ENCODE measurements around the gene ZP1. TPM values are rescaled to one million over a fixed set of nuclear protein-coding genes. Genes with fewer than 3 reads are reported as not detected.

The ZP1 gene
- total RNA-seq, 1 experiment from 2014 or later, result not detected

- CTCF ChIA-PET, result interaction anchor here (1.6 kb wide), 1 partner anchor 51 kb away, joined by 6 read pairs; no protein-coding TSS in a partner anchor
- no peaks in the 10 kb centered on the region for H3K9me3 ChIP-seq
- no TSS peak for BruUV-seq (replicated peaks)
Observed at GRCh38 chr11:60836866-60837515, 30.4 kb upstream of the ZP1 start.

GRCh38 chr11:60838132-60838531, 29.2 kb upstream of the ZP1 start:
- POLR2A ChIA-PET, result no interaction called here
- H3K4me3 ChIP-seq (ENCODE audit: low read depth, low read length), result no peak overlapping the region
- peaks cover 17% of the 10 kb centered on the region for H3K36me3 Mint-ChIP-seq (ENCODE audit: insufficient read depth, unreplicated experiment)
- H3K4me1 Mint-ChIP-seq (ENCODE audit: low read depth, unreplicated experiment), result peaks cover 6% of the 10 kb centered on the region
- no peak for DNase-seq
- no peaks in the 10 kb centered on the region for H3K27me3 Mint-ChIP-seq (ENCODE audit: insufficient read depth, unreplicated experiment)
- intact Hi-C loops (cut with micrococcal nuclease; ENCODE audit: unreplicated experiment), result no loop called here
- H3K27ac Mint-ChIP-seq (ENCODE audit: unreplicated experiment), result no peak overlapping the region
- H3K36me3 ChIP-seq (ENCODE audit: control insufficient read depth, insufficient read depth, low read length), result no peaks in the 10 kb centered on the region
- H3K27me3 ChIP-seq (replicated peaks; ENCODE audit: control insufficient read depth, insufficient read depth, low read length), result no peaks in the 10 kb centered on the region
- CTCF ChIA-PET, result interaction anchor here (1.6 kb wide), 1 partner anchor 49 kb away, joined by 6 read pairs; no protein-coding TSS in a partner anchor
- TF ChIP-seq CTCF (IDR thresholded peaks at IDR 0.05; ENCODE audit: insufficient read depth in 1 of 2, low read depth in 1 of 2, low read length in 1 of 2, severe bottlenecking in 1 of 2, unreplicated experiment in 1 of 2), result no peak
- no TSS peak for BruUV-seq (replicated peaks)
- no peak overlapping the region for H3K4me3 Mint-ChIP-seq (ENCODE audit: unreplicated experiment)
- H3K9me3 ChIP-seq, result no peaks in the 10 kb centered on the region
- H3K9me3 Mint-ChIP-seq (ENCODE audit: unreplicated experiment), result no peaks in the 10 kb centered on the region
- no peaks in the 10 kb centered on the region for H3K4me1 ChIP-seq

More at GRCh38 chr11:60836866-60837515, 30.4 kb upstream of the ZP1 start:
- intact Hi-C loops (cut with micrococcal nuclease; ENCODE audit: unreplicated experiment), result no loop called here
- POLR2A ChIA-PET, result no interaction called here
- Mint-ChIP-seq H3K9me3 (ENCODE audit: unreplicated experiment) (no peaks in the 10 kb centered on the region), H3K4me3 (ENCODE audit: unreplicated experiment) (no peak overlapping the region), H3K4me1 (ENCODE audit: low read depth, unreplicated experiment) (peaks cover 6% of the 10 kb centered on the region), H3K27me3 (ENCODE audit: insufficient read depth, unreplicated experiment) (no peaks in the 10 kb centered on the region), H3K36me3 (ENCODE audit: insufficient read depth, unreplicated experiment) (peaks cover 11% of the 10 kb centered on the region), H3K27ac (ENCODE audit: unreplicated experiment) (no peak overlapping the region)
- Histone ChIP-seq H3K27me3 (replicated peaks; ENCODE audit: control insufficient read depth, insufficient read depth, low read length) (no peaks in the 10 kb centered on the region), H3K4me3 (ENCODE audit: low read depth, low read length) (no peak overlapping the region), H3K36me3 (ENCODE audit: control insufficient read depth, insufficient read depth, low read length) (no peaks in the 10 kb centered on the region), H3K4me1 (no peaks in the 10 kb centered on the region)
- no peak for TF ChIP-seq CTCF (IDR thresholded peaks at IDR 0.05; ENCODE audit: insufficient read depth in 1 of 2, low read depth in 1 of 2, low read length in 1 of 2, severe bottlenecking in 1 of 2, unreplicated experiment in 1 of 2)
- no peak for DNase-seq

- ChIA-PET CTCF (no interaction called here), POLR2A (interaction anchor here (0.6 kb wide), 1 partner anchor 26 kb away, joined by 3 read pairs; no protein-coding TSS in a partner anchor)
- intact Hi-C loops (cut with micrococcal nuclease; ENCODE audit: unreplicated experiment), result no loop called here
- TF ChIP-seq CTCF (IDR thresholded peaks at IDR 0.05; ENCODE audit: insufficient read depth in 1 of 2, low read depth in 1 of 2, low read length in 1 of 2, severe bottlenecking in 1 of 2, unreplicated experiment in 1 of 2), result no peak
- DNase-seq, result no peak
- no peaks in the 10 kb centered on the region for H3K27me3 Mint-ChIP-seq (ENCODE audit: insufficient read depth, unreplicated experiment)
- H3K4me3 Mint-ChIP-seq (ENCODE audit: unreplicated experiment), result peak overlapping the region; percentile 69
- Histone ChIP-seq H3K4me3 (ENCODE audit: low read depth, low read length) (no peak overlapping the region), H3K27me3 (replicated peaks; ENCODE audit: control insufficient read depth, insufficient read depth, low read length) (no peaks in the 10 kb centered on the region), H3K36me3 (ENCODE audit: control insufficient read depth, insufficient read depth, low read length) (no peaks in the 10 kb centered on the region), H3K4me1 (peaks cover 16% of the 10 kb centered on the region), H3K9me3 (no peaks in the 10 kb centered on the region)
- H3K36me3 Mint-ChIP-seq (ENCODE audit: insufficient read depth, unreplicated experiment), result peaks cover 36% of the 10 kb centered on the region
- BruUV-seq (replicated peaks), result no TSS peak
- H3K9me3 Mint-ChIP-seq (ENCODE audit: unreplicated experiment), result no peaks in the 10 kb centered on the region
- peak overlapping the region; percentile 71 for H3K27ac Mint-ChIP-seq (ENCODE audit: unreplicated experiment)
- peaks cover 31% of the 10 kb centered on the region for H3K4me1 Mint-ChIP-seq (ENCODE audit: low read depth, unreplicated experiment)
Observed at GRCh38 chr11:60840470-60841430, 26.6 kb upstream of the ZP1 start.
